ENCODE results near the gene FAM193B.

The FAM193B gene

GRCh38 chr5:177483042-177483441 lies 71.3 kb downstream of the FAM193B start:
- no peak for DNase-seq

GRCh38 chr5:177482359-177482795 lies 72.0 kb downstream of the FAM193B start:
- no peak for DNase-seq

- DNase-seq = no peak
Observed at GRCh38 chr5:177479774-177480173, 74.6 kb downstream of the FAM193B start.

- no peak for DNase-seq
Observed at GRCh38 chr5:177478711-177479646, 75.4 kb downstream of the FAM193B start.

GRCh38 chr5:177477701-177478477 lies 76.5 kb downstream of the FAM193B start:
- no peak for DNase-seq

GRCh38 chr5:177476531-177477233 lies 77.7 kb downstream of the FAM193B start:
- no peak for DNase-seq

GRCh38 chr5:177475563-177476427 lies 78.6 kb downstream of the FAM193B start:
- no peak for DNase-seq

GRCh38 chr5:177474846-177475562 lies 79.4 kb downstream of the FAM193B start:
- DNase-seq = no peak

GRCh38 chr5:177474002-177474476 lies 80.3 kb downstream of the FAM193B start:
- DNase-seq = no peak

- DNase-seq = no peak
Observed at GRCh38 chr5:177473443-177474001, 80.8 kb downstream of the FAM193B start, which contains the start of gene DBN1. Gene DBN1 (minus strand): TSS chr5:177473634. CDS start chr5:177473521, 113 bp downstream.

- DNase-seq = no peak
Observed at GRCh38 chr5:177472460-177473442, 81.6 kb downstream of the FAM193B start.

- no peak for DNase-seq
Observed at GRCh38 chr5:177471610-177472356, 82.6 kb downstream of the FAM193B start.

- DNase-seq = no peak
Observed at GRCh38 chr5:177470759-177471536, 83.4 kb downstream of the FAM193B start.
